Measurements from ENCODE around the gene MEPCE.

DNA sequence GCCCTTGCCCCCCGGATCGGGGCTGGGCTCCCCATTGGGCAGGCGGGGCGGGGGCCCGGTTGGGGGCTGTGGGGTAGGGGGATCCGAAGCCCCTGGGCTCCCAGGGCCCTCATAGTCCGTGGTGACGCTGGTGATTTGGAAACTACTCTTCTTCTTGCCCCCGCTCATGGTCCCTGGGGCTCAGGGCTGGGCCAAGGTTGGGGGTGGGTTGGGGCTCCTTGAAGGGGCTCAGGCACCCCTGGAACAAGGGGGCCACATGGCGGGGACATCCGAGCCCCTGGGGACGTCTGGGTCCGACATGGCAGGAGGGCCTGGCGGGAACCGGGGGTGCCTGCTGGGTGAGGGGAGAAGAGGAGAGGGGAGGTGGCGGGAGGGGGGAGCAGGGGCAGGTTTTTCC is 48.2 kb downstream of the MEPCE start:
- TF ChIP-seq, protein P1, sequence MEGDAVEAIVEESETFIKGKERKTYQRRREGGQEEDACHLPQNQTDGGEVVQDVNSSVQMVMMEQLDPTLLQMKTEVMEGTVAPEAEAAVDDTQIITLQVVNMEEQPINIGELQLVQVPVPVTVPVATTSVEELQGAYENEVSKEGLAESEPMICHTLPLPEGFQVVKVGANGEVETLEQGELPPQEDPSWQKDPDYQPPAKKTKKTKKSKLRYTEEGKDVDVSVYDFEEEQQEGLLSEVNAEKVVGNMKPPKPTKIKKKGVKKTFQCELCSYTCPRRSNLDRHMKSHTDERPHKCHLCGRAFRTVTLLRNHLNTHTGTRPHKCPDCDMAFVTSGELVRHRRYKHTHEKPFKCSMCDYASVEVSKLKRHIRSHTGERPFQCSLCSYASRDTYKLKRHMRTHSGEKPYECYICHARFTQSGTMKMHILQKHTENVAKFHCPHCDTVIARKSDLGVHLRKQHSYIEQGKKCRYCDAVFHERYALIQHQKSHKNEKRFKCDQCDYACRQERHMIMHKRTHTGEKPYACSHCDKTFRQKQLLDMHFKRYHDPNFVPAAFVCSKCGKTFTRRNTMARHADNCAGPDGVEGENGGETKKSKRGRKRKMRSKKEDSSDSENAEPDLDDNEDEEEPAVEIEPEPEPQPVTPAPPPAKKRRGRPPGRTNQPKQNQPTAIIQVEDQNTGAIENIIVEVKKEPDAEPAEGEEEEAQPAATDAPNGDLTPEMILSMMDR (conservative IDR thresholded peaks at IDR 0.05), result no peak
- no peak for TF ChIP-seq EZH2 (IDR thresholded peaks at IDR 0.05; ENCODE audit: low read depth)
